ENCODE measurements around the gene MICU1. TPM values are rescaled to one million over a fixed set of nuclear protein-coding genes. Genes with fewer than 3 reads are reported as not detected.

Gene MICU1
- total RNA-seq, 1 donor from 2014 or later: 37.4 TPM

DNA sequence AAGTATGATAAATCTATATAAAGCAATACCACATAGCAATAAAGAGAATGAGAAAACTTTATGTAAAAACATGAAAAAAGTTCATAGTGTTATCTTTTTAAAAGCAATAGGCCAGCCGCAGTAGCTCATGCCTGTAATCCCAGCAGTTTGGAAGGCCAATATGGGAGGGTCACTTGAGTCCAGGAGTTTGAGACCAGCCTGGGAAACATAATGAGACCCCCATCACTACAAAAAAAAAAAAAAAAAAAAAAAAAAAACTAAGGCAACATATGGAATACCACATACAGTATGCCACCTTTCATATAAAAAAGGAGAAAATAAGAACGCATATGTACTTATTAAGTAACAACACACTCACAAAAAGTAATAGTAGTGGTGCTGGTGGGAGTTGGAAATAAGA lies 52.8 kb downstream of the MICU1 start:
- intact Hi-C loops (cut with micrococcal nuclease): no loop called here
- Histone ChIP-seq H3K4me1 (peaks cover 3% of the 10 kb centered on the region), H3K9me3 (replicated peaks) (no peaks in the 10 kb centered on the region), H3K27me3 (ENCODE audit: low read depth) (no peaks in the 10 kb centered on the region), H3K36me3 (no peaks in the 10 kb centered on the region), H3K4me3 (no peak overlapping the region), H3K27ac (replicated peaks) (no peak overlapping the region)
- no peak for DNase-seq
- no peak for TF ChIP-seq CTCF (IDR thresholded peaks at IDR 0.05; ENCODE audit: borderline replicate concordance)

GRCh38 chr10:72567889-72568640 lies 57.8 kb downstream of the MICU1 start:
- no peak overlapping the region for H3K27ac ChIP-seq (replicated peaks)
- no peak for DNase-seq
- TF ChIP-seq CTCF (IDR thresholded peaks at IDR 0.05; ENCODE audit: borderline replicate concordance): peak; percentile 46
- no peaks in the 10 kb centered on the region for H3K9me3 ChIP-seq (replicated peaks)
- peaks cover 13% of the 10 kb centered on the region for H3K4me1 ChIP-seq
- H3K36me3 ChIP-seq: peaks cover 18% of the 10 kb centered on the region
- H3K27me3 ChIP-seq (ENCODE audit: low read depth): no peaks in the 10 kb centered on the region
- intact Hi-C loops (cut with micrococcal nuclease): no loop called here
- H3K4me3 ChIP-seq: no peak overlapping the region

GRCh38 chr10:72567421-72567820 lies 58.5 kb downstream of the MICU1 start:
- Histone ChIP-seq H3K27ac (replicated peaks) (no peak overlapping the region), H3K27me3 (ENCODE audit: low read depth) (no peaks in the 10 kb centered on the region), H3K4me1 (peaks cover 13% of the 10 kb centered on the region), H3K4me3 (no peak overlapping the region), H3K9me3 (replicated peaks) (no peaks in the 10 kb centered on the region), H3K36me3 (peaks cover 24% of the 10 kb centered on the region)
- intact Hi-C loops (cut with micrococcal nuclease): no loop called here
- no peak for DNase-seq
- TF ChIP-seq CTCF (IDR thresholded peaks at IDR 0.05; ENCODE audit: borderline replicate concordance): no peak

DNA sequence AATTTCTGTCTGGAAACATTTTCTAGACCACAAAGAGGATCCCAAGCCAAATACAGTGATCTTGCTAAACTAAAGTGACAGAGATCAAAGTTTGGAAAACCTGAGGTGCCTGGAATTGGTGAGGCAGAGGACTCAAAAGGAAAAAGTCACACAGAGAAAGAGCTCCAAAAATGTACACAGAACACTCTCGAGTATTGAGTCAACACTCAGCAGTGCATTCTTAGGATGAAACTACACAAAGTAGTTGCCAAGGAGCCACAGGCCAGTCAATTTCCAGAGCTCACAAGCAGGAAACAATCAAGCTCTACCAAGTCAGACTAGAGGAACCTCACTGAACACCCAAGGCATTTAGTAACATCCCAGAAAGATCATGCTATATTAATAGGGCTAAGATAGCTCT lies 61.3 kb downstream of the MICU1 start:
- Histone ChIP-seq H3K27me3 (ENCODE audit: low read depth) (no peaks in the 10 kb centered on the region), H3K4me1 (peaks cover 10% of the 10 kb centered on the region), H3K9me3 (replicated peaks) (no peaks in the 10 kb centered on the region), H3K27ac (replicated peaks) (no peak overlapping the region), H3K4me3 (no peak overlapping the region), H3K36me3 (peaks cover 52% of the 10 kb centered on the region)
- intact Hi-C loops (cut with micrococcal nuclease): no loop called here
- DNase-seq: no peak
- no peak for TF ChIP-seq CTCF (IDR thresholded peaks at IDR 0.05; ENCODE audit: borderline replicate concordance)

DNA sequence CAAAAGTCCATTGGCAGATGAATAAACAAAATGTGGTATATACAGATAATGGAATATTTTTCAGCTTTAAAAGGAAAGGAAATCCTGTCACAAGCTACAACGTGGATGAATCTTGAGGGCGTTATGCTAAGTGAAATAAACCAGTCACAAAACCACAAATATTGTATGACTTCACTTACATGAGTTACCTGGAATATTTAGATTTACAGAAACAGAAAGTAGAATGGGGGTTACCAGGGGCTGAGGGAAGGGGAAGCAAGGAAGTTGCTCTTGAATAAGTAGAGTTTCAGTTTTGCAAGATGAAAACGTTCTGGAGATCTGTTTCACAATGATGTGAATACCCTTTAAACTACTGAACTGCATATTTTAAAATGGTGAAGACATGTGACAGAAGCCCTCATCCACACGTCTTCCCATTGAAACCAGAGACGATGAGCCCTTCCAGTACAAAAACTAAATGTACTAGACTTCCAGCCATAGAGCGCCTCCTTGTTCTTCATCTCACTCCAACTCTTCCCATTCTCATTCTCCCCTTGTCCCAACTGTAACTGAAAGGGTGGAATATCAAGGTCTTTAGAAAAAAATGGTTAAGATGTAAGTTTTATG lies 62.4 kb downstream of the MICU1 start:
- TF ChIP-seq CTCF (IDR thresholded peaks at IDR 0.05; ENCODE audit: borderline replicate concordance): no peak
- Histone ChIP-seq H3K9me3 (replicated peaks) (no peaks in the 10 kb centered on the region), H3K36me3 (peaks cover 61% of the 10 kb centered on the region), H3K4me3 (no peak overlapping the region), H3K27me3 (ENCODE audit: low read depth) (no peaks in the 10 kb centered on the region), H3K27ac (replicated peaks) (no peak overlapping the region), H3K4me1 (peaks cover 10% of the 10 kb centered on the region)
- DNase-seq: no peak
- intact Hi-C loops (cut with micrococcal nuclease): no loop called here
